Activated CD8-positive, alpha-beta memory T cell treated with anti-CD3 and anti-CD28 coated beads, Interleukin-2, amount 50 U/mL, for 48 hours (primary cell): Measurements from ENCODE around the gene HDAC6.
"Not testable (repeated sequence)": the region's sequence is repeated elsewhere in the genome, so short reads cannot be mapped to it uniquely, and the experiment has no call there.

Source experiments
- DNase-seq: peaks from one replicate; pipeline ENCODE4 v3.0.0-alpha.2; 2020

Gene HDAC6

GRCh38 chrX:48826876-48827653 lies 25.2 kb downstream of the HDAC6 start:
- no peak for DNase-seq

GRCh38 chrX:48827654-48827968 lies 25.7 kb downstream of the HDAC6 start:
- DNase-seq: no peak

- DNase-seq: no peak
These were observed 27.3 kb downstream of the HDAC6 start for GRCh38 chrX:48829016-48829735.

- no peak for DNase-seq
These were observed 29.5 kb downstream of the HDAC6 start for GRCh38 chrX:48831136-48831908.

- no peak for DNase-seq
These were observed 30.0 kb downstream of the HDAC6 start for GRCh38 chrX:48831909-48832291.

- no peak for DNase-seq
These were observed 31.8 kb downstream of the HDAC6 start for GRCh38 chrX:48833542-48834138.

- no peak for DNase-seq
These were observed 32.5 kb downstream of the HDAC6 start for GRCh38 chrX:48834383-48834709.

- DNase-seq: no peak
These were observed 33.9 kb downstream of the HDAC6 start, which contains the start of gene PCSK1N for GRCh38 chrX:48835524-48836329. TSS of gene PCSK1N (minus strand) at chrX:48835610. CDS start at chrX:48835532, 78 bp downstream.

- DNase-seq: no peak
These were observed 37.8 kb downstream of the HDAC6 start for GRCh38 chrX:48839686-48840085.

- no peak for DNase-seq
These were observed 47.0 kb downstream of the HDAC6 start for GRCh38 chrX:48848847-48849246.

- DNase-seq: no peak
These were observed 51.0 kb downstream of the HDAC6 start for GRCh38 chrX:48852857-48853256.

- DNase-seq: not testable (repeated sequence)
These were observed 51.6 kb downstream of the HDAC6 start for GRCh38 chrX:48853494-48853893.

GRCh38 chrX:48854121-48854804 lies 52.4 kb downstream of the HDAC6 start:
- DNase-seq: not testable (repeated sequence)

- no peak for DNase-seq
These were observed 53.0 kb downstream of the HDAC6 start for GRCh38 chrX:48854898-48855297.

- DNase-seq: no peak
These were observed 62.3 kb downstream of the HDAC6 start for GRCh38 chrX:48864210-48864609.

- DNase-seq: not testable (repeated sequence)
These were observed 70.2 kb downstream of the HDAC6 start for GRCh38 chrX:48872017-48872416.
